Measurements from ENCODE around the gene ARPC4.

Gene ARPC4

GRCh38 chr3:9806137-9806536, 13.3 kb downstream of the ARPC4 start:
- no peak overlapping the region for H3K4me3 ChIP-seq (ENCODE audit: low read length)
- DNase-seq (ENCODE audit: low read depth): no peak

DNA sequence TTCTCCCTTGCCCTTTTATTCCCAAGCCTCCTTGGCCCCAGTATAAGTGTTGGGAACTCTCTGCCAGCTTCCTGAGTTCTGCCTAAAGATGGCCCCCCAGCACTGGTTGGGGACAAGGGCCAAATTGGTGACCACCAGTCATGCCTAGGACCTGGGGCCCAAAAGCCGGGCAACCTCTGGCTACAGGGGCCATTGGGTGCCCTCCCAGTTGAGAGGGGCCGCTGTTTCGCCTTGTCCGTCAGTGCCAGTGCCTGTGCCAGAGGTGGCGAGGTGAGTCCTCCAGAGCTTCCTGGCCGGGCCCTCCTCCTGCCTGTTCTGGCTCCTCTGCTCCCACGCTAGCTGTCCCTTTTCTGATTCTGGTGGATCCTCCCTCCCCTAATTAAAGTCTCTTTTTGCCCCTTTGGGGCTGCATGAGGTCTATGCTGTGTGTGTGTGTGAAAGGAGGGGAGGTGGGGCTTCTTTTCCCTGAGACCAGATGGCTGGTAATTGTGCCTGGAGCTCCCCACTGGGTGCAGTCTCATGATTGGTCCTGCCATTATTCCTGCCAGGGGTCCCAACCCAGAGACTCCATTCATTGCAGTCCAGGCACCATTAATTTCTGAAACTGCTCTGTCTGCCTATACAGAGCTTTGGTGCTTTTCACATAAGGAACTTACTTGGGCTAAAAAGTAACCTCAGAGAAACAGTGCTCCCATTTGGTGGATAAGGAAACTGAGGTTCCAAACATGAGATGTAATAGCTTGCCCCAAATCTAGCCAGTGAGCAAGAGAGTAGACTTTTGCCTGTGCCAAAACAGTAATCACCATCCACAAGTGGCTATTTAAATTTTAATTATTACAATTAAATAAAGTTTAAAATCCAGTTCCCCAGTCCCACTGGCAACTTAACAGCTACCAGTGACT, 14.1 kb downstream of the ARPC4 start:
- H3K4me3 ChIP-seq (ENCODE audit: low read length): no peak overlapping the region
- TF ChIP-seq CTCF (conservative IDR thresholded peaks at IDR 0.05; ENCODE audit: low read length): no peak
- DNase-seq (ENCODE audit: low read depth): no peak

More at GRCh38 chr3:9806137-9806536, 13.3 kb downstream of the ARPC4 start:
- TF ChIP-seq CTCF (conservative IDR thresholded peaks at IDR 0.05; ENCODE audit: low read length): no peak

DNA sequence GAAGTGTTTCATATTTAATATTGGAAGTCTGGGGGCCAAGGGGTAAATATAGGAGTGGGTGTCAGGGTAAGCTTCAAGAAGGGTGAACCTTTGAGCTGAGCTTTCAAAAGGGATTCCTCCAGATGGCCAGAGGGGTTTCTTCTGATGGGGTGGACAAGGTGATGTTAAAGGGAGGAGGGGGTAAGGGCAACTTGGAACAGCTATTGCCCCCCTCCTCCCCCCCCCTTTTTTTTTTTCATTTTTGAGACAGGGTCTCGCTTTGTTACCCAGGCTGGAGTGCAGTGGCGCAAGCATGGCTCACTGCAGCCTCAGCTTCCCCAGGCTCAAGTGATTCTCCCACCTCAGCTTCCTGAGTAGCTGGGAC, 15.1 kb downstream of the ARPC4 start:
- TF ChIP-seq CTCF (conservative IDR thresholded peaks at IDR 0.05; ENCODE audit: low read length): no peak
- H3K4me3 ChIP-seq (ENCODE audit: low read length): no peak overlapping the region
- no peak for DNase-seq (ENCODE audit: low read depth)

DNA sequence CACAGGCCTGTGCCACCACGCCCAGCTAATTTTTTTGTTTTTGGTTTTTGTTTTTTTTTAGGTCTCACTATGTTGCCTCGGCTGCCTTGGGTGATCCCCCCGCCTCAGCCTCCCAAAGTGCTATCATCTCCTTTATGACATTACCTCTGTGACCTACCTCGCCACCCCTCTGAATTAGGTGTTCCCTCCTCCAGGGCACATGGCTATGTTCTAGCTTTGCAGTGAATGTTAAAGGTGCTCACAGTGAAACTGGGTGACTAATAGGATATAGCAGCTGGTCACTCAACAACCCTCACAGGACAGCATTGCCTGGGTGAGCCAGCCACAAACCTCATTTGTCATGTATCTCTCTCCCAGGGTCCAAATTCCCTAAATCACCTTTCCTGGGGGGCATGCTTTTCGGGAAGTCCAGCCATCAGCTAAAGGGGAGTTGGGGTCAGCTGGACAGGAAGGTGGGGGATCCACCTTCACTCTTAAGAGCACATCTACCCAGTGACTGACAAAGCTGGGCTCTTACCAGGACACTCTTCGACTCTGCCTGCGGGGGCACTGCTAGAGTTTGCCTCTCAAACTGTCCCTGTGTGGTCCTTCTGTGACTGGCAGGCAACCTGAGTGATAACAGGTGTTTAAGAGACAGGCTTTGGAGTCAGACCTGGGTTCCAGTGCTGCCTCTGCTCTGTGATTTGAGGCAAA, 15.6 kb downstream of the ARPC4 start:
- peak; percentile 18 for DNase-seq (ENCODE audit: low read depth)
- H3K4me3 ChIP-seq (ENCODE audit: low read length): no peak overlapping the region
- peak; percentile 29 for TF ChIP-seq CTCF (conservative IDR thresholded peaks at IDR 0.05; ENCODE audit: low read length)

DNA sequence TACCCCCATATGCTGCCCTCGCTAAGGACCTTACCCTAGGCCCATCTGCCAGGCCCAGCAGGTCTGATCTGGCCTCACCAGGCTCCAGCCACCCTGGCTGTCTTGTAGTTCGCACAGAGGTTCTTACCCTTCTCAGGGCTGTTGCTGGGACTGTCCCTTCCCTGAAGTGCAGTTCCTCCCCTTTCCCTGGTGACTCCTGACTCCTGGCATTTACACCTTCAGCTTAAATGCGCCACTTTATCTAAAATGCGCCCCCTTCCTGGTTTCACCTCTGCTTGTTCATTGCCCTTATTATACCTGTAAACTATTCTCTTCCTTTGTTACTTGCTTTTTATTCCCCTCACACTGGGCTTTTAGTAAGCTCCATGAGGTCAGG, 16.3 kb downstream of the ARPC4 start:
- no peak for DNase-seq (ENCODE audit: low read depth)
- no peak for TF ChIP-seq CTCF (conservative IDR thresholded peaks at IDR 0.05; ENCODE audit: low read length)
- H3K4me3 ChIP-seq (ENCODE audit: low read length): peak overlapping the region; percentile 69

DNA sequence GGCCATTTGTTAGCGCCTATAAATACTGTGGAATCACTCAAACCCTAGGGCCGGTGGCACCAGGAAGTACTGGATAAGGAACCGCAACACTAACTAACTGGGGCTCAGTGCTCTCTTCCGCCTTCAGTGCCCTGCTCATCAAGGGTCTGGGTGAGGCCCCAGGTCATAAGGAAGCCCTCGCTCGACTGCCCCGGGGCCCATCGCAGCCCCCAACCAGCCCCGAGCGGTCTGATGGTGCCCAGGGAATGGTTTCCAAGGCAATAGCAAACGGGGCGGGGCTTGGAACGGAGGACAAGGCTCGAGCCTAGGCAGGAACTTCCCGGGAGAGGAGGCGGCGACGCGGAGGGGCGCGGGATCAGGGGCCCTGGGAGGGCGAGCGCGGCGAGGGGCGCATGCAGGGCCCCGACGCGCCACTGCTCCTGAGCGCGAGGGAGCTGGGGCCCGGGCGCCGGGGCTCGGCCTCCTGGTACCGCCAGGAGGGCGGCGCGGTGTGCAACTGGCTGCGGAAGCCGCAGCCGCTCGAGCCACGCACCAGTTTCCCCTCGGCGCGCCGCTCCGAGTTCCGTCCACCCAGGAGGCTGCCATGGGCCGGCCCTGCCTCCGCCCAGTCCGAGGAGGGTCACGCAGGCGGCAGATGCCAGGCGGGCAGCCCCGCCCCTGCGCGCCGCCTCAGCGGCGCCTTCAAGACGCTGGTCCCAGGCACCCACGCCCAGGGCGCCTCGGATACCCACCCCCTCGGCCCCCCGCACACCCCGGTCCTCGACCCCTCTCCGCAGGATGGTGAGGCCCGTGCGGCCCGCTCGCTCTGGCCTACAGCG, 16.9 kb downstream of the ARPC4 start, which contains the start of gene TTLL3:
TSS of gene TTLL3 (plus strand) at position 648 of the 818 bp plus-strand sequence. CDS start 400 bp downstream, outside the sequence.
- peak within 1 kb of the TSS; percentile 69 for H3K4me3 ChIP-seq (ENCODE audit: low read length)
- peak; percentile 58 for DNase-seq (ENCODE audit: low read depth)
- no peak for TF ChIP-seq CTCF (conservative IDR thresholded peaks at IDR 0.05; ENCODE audit: low read length)
